Measurements from ENCODE around the gene HOMEZ. TPM values are rescaled to one million over a fixed set of nuclear protein-coding genes. Genes with fewer than 3 reads are reported as not detected.
A peak's percentile ranks its signal among the peaks of the same experiment; 100 is the strongest.
"Not testable (repeated sequence)": the region's sequence is repeated elsewhere in the genome, so short reads cannot be mapped to it uniquely, and the experiment has no call there.

The HOMEZ gene
- total and polyA plus RNA-seq, 10 of the 15 experiments (the other 5 are each of a cell fraction or from before 2014, with no cell fraction given), result 2.6 to 19.3 (median 13.0) TPM

- Histone ChIP-seq H3K9me3 (replicated peaks; ENCODE audit: control insufficient read depth, insufficient read depth, low read length) (no peaks in the 10 kb centered on the region), H3K4me1 (ENCODE audit: control insufficient read depth, insufficient read depth, low read length) (no peaks in the 10 kb centered on the region), H3K79me2 (ENCODE audit: control insufficient read depth, insufficient read depth, low read length) (no peaks in the 10 kb centered on the region), H2AFZ (ENCODE audit: control insufficient read depth, low read depth, low read length) (no peak overlapping the region), H4K20me1 (ENCODE audit: control insufficient read depth, insufficient read depth) (no peaks in the 10 kb centered on the region), H3K36me3 (ENCODE audit: control insufficient read depth in 2 of 2, insufficient read depth in 2 of 2, low read length in 1 of 2) (no peaks in the 10 kb centered on the region), H3K4me2 (ENCODE audit: control insufficient read depth, insufficient read depth) (no peak overlapping the region), H3K27me3 (replicated peaks in 1 of 2; ENCODE audit: control insufficient read depth in 2 of 2, insufficient read depth in 2 of 2, low read length in 1 of 2) (no peaks in the 10 kb centered on the region), H3K9ac (ENCODE audit: control insufficient read depth, insufficient read depth, low read length) (no peak overlapping the region), H3K4me3 (no peak overlapping the region), H3K27ac (ENCODE audit: control insufficient read depth, insufficient read depth) (no peak overlapping the region)
- no TSS peak for BruUV-seq (replicated peaks)
- ChIA-PET CTCF (no interaction called here), RAD21 (ENCODE audit: unreplicated experiment) (interaction anchor here (0.7 kb wide), 1 partner anchor 341 kb away, joined by 3 read pairs; no protein-coding TSS in a partner anchor), SMC1A (ENCODE audit: uncharacterized antibody, unreplicated experiment) (no interaction called here), POLR2A (no interaction called here)
- FAIRE-seq, result no peak
- no peak for DNase-seq (ENCODE audit: low read depth, low spot score)
- intact Hi-C loops (cut with micrococcal nuclease; ENCODE audit: unreplicated experiment), result no loop called here
- TF ChIP-seq RAD21 (IDR thresholded peaks at IDR 0.05; ENCODE audit: insufficient read depth, low read depth, low read length) (no peak), MEF2B (IDR thresholded peaks at IDR 0.05; ENCODE audit: partially characterized antibody, poor library complexity, severe bottlenecking) (peak; percentile 25)
- TF ChIP-seq, protein P1, sequence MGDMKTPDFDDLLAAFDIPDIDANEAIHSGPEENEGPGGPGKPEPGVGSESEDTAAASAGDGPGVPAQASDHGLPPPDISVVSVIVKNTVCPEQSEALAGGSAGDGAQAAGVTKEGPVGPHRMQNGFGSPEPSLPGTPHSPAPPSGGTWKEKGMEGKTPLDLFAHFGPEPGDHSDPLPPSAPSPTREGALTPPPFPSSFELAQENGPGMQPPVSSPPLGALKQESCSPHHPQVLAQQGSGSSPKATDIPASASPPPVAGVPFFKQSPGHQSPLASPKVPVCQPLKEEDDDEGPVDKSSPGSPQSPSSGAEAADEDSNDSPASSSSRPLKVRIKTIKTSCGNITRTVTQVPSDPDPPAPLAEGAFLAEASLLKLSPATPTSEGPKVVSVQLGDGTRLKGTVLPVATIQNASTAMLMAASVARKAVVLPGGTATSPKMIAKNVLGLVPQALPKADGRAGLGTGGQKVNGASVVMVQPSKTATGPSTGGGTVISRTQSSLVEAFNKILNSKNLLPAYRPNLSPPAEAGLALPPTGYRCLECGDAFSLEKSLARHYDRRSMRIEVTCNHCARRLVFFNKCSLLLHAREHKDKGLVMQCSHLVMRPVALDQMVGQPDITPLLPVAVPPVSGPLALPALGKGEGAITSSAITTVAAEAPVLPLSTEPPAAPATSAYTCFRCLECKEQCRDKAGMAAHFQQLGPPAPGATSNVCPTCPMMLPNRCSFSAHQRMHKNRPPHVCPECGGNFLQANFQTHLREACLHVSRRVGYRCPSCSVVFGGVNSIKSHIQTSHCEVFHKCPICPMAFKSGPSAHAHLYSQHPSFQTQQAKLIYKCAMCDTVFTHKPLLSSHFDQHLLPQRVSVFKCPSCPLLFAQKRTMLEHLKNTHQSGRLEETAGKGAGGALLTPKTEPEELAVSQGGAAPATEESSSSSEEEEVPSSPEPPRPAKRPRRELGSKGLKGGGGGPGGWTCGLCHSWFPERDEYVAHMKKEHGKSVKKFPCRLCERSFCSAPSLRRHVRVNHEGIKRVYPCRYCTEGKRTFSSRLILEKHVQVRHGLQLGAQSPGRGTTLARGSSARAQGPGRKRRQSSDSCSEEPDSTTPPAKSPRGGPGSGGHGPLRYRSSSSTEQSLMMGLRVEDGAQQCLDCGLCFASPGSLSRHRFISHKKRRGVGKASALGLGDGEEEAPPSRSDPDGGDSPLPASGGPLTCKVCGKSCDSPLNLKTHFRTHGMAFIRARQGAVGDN (IDR thresholded peaks at IDR 0.05), result peak; percentile 66; the same call in 1 of the 2 replicates
- TF ChIP-seq, protein P2, sequence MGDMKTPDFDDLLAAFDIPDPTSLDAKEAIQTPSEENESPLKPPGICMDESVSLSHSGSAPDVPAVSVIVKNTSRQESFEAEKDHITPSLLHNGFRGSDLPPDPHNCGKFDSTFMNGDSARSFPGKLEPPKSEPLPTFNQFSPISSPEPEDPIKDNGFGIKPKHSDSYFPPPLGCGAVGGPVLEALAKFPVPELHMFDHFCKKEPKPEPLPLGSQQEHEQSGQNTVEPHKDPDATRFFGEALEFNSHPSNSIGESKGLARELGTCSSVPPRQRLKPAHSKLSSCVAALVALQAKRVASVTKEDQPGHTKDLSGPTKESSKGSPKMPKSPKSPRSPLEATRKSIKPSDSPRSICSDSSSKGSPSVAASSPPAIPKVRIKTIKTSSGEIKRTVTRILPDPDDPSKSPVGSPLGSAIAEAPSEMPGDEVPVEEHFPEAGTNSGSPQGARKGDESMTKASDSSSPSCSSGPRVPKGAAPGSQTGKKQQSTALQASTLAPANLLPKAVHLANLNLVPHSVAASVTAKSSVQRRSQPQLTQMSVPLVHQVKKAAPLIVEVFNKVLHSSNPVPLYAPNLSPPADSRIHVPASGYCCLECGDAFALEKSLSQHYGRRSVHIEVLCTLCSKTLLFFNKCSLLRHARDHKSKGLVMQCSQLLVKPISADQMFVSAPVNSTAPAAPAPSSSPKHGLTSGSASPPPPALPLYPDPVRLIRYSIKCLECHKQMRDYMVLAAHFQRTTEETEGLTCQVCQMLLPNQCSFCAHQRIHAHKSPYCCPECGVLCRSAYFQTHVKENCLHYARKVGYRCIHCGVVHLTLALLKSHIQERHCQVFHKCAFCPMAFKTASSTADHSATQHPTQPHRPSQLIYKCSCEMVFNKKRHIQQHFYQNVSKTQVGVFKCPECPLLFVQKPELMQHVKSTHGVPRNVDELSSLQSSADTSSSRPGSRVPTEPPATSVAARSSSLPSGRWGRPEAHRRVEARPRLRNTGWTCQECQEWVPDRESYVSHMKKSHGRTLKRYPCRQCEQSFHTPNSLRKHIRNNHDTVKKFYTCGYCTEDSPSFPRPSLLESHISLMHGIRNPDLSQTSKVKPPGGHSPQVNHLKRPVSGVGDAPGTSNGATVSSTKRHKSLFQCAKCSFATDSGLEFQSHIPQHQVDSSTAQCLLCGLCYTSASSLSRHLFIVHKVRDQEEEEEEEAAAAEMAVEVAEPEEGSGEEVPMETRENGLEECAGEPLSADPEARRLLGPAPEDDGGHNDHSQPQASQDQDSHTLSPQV (IDR thresholded peaks at IDR 0.05), result peak; percentile 70; the same call in 1 of the 2 replicates
- WGBS (ENCODE audit: insufficient coverage, insufficient replicate concordance, low lambda C conversion rate, missing lambda C conversion rate), result 13% methylated on average over 2 of the region's 3 CpGs
- ATAC-seq, result no peak
- in situ Hi-C loops (cut with MboI), result no loop called here
Observed at GRCh38 chr14:23242076-23242475, 43.9 kb downstream of the HOMEZ start.

DNA sequence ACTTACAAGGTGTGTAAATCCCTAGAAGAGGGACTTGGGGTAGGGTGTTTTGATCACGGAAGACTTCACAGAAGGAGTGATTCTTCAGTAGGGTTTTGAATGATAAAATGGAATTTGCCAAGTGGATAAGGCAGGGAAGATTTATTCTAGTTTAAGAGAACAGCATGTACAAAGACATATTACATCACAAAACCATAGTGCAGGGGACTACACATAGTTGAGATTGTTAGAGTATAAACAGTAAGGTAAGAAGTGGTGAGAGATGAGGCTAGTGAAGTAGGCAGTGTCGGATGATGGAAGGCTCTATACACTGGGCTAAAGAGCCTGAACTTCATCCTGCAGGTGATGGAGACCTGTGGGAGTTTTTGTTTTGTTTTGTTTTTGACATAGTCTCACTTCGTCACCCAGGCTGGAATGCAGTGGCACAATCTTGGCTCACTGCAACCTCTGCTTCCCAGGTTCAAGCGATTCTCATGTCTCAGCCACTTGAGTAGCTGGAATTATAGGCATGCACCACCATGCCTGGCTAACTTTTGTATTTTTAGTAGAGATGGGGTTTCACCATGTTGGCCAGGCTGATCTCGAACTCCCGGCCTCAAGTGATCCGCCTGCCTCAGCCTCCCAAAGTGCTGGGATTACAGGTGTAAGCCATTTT, 44.7 kb downstream of the HOMEZ start:
- SMC1A ChIA-PET (ENCODE audit: uncharacterized antibody, unreplicated experiment), result interaction anchor here (1.8 kb wide), 1 partner anchor 10 kb away, joined by 6 read pairs; no protein-coding TSS in a partner anchor
- POLR2A ChIA-PET, result not testable (repeated sequence)

More for the DNA sequence above, 44.7 kb downstream of the HOMEZ start:
- in situ Hi-C loops (cut with MboI); H3K27ac ChIP-seq (ENCODE audit: control insufficient read depth, insufficient read depth); H3K9ac ChIP-seq (ENCODE audit: control insufficient read depth, insufficient read depth, low read length); H3K36me3 ChIP-seq (ENCODE audit: control insufficient read depth in 2 of 2, insufficient read depth in 2 of 2, low read length in 1 of 2); BruUV-seq (replicated peaks); H3K4me2 ChIP-seq (ENCODE audit: control insufficient read depth, insufficient read depth); H4K20me1 ChIP-seq (ENCODE audit: control insufficient read depth, insufficient read depth); RAD21 ChIA-PET (ENCODE audit: unreplicated experiment); H3K79me2 ChIP-seq (ENCODE audit: control insufficient read depth, insufficient read depth, low read length); intact Hi-C loops (cut with micrococcal nuclease; ENCODE audit: unreplicated experiment); H3K4me3 ChIP-seq; DNase-seq (ENCODE audit: low read depth, low spot score); H3K4me1 ChIP-seq (ENCODE audit: control insufficient read depth, insufficient read depth, low read length); H2AFZ ChIP-seq (ENCODE audit: control insufficient read depth, low read depth, low read length); H3K9me3 ChIP-seq (replicated peaks; ENCODE audit: control insufficient read depth, insufficient read depth, low read length); FAIRE-seq; H3K27me3 ChIP-seq (replicated peaks in 1 of 2; ENCODE audit: control insufficient read depth in 2 of 2, insufficient read depth in 2 of 2, low read length in 1 of 2): not testable (repeated sequence)
- ATAC-seq, result peak; percentile 37
- WGBS (ENCODE audit: insufficient coverage, insufficient replicate concordance, low lambda C conversion rate, missing lambda C conversion rate), result 53% methylated on average over 7 of the region's 7 CpGs
- CTCF ChIA-PET, result interaction anchor here (0.8 to 2.0 kb wide), 2 partner anchors 55 to 120 kb away, joined by 3 to 7 read pairs; no protein-coding TSS in a partner anchor

All from GM12878 (cell line).